Natural killer cell treated with Interleukin-12 subunit alpha and Interleukin-12 subunit beta and Interleukin-15 and Interleukin-18, amount 100 ng/mL, for 72 hours (primary cell): ENCODE results near the gene ZER1. TPM values are rescaled to one million over a fixed set of nuclear protein-coding genes. Genes with fewer than 3 reads are reported as not detected.

Experiments used
- ATAC-seq, 2 donors: fragments of 150-1000 bp; cut with Tn5 transposase in 1 of 2; sonication (Bioruptor Pico), chemical (Tn5 transposase) in 1 of 2; 2 replicates each; pipeline ENCODE4 v1.10.0; 2021
- DNase-seq: peaks from one replicate; pipeline ENCODE4 v3.0.0; 2022; ENCODE audit warnings: low spot score
- H3K27ac Mint-ChIP-seq, 2 donors: 1 replicate in 1 of 2; 2 replicates in 1 of 2; pipeline ENCODE4 v1.8.0; 2022; ENCODE audit warnings: mixed read lengths in 2 of 2, mild to moderate bottlenecking in 1 of 2, moderate library complexity in 1 of 2
- H3K27me3 Mint-ChIP-seq, 2 donors: 1 replicate in 1 of 2; 2 replicates in 1 of 2; pipeline ENCODE4 v1.8.0; 2022; ENCODE audit warnings: mixed read lengths in 2 of 2
- H3K36me3 Mint-ChIP-seq: one replicate; pipeline ENCODE4 v1.8.0; 2022; ENCODE audit warnings: mixed read lengths
- H3K4me1 Mint-ChIP-seq, 2 donors: 1 replicate in 1 of 2; 2 replicates in 1 of 2; pipeline ENCODE4 v1.8.0; 2022; ENCODE audit warnings: low read depth in 2 of 2, mixed read lengths in 2 of 2, mild to moderate bottlenecking in 1 of 2
- H3K4me3 Mint-ChIP-seq: one replicate; pipeline ENCODE4 v1.8.0; 2022; ENCODE audit warnings: mixed read lengths
- H3K9me3 Mint-ChIP-seq: 2 replicates; pipeline ENCODE4 v1.8.0; 2022; ENCODE audit warnings: mixed read lengths
- total RNA-seq, 2 donors: library from RNA; stranded (reverse); gene quantifications; one replicate each; pipeline ENCODE4 v1.2.3, GENCODE V29; 2022

ZER1 gene
- total RNA-seq, 2 donors from 2014 or later = 21.5 to 22.4 TPM

- no peak for ATAC-seq
- DNase-seq = no peak
- Mint-ChIP-seq H3K4me1 (no peaks in the 10 kb centered on the region), H3K27ac (no peak overlapping the region), H3K36me3 (no peaks in the 10 kb centered on the region), H3K27me3 (no peaks in the 10 kb centered on the region), H3K9me3 (no peaks in the 10 kb centered on the region), H3K4me3 (no peak overlapping the region)
Observed at GRCh38 chr9:128743421-128743820, 28.3 kb downstream of the ZER1 start.

DNA sequence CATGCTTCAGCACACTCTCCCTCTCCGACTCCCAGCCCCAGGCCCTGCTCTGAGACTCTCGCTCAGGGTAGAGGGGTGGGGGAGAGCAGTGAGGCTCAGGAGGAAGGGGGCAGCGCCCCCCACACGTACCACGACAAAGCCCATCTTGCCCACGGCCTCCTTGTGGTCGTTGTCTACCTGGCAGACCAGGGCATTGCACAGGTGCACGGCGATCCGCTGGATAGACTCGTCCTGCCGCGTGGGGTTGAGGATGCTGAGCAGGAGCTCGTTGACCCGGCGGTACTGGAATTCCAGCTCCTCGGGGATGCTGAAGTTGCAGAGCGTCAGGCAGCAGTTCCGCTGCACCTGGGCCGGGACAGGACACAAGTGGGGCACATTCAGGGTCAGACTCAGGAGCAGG lies 29.3 kb downstream of the ZER1 start:
- ATAC-seq (peak in 1 of 2 donors; percentile 36), DNase-seq (no peak)
- no peaks in the 10 kb centered on the region for H3K9me3 Mint-ChIP-seq
- H3K27ac Mint-ChIP-seq = no peak overlapping the region
- H3K36me3 Mint-ChIP-seq = no peaks in the 10 kb centered on the region
- H3K4me1 Mint-ChIP-seq = no peaks in the 10 kb centered on the region
- H3K4me3 Mint-ChIP-seq = no peak overlapping the region
- H3K27me3 Mint-ChIP-seq = no peaks in the 10 kb centered on the region

- Mint-ChIP-seq H3K27me3 (no peaks in the 10 kb centered on the region), H3K36me3 (no peaks in the 10 kb centered on the region), H3K4me3 (no peak overlapping the region), H3K4me1 (no peaks in the 10 kb centered on the region), H3K9me3 (no peaks in the 10 kb centered on the region), H3K27ac (no peak overlapping the region)
- ATAC-seq (no peak), DNase-seq (no peak)
Observed at GRCh38 chr9:128735373-128735772, 36.4 kb downstream of the ZER1 start.

DNA sequence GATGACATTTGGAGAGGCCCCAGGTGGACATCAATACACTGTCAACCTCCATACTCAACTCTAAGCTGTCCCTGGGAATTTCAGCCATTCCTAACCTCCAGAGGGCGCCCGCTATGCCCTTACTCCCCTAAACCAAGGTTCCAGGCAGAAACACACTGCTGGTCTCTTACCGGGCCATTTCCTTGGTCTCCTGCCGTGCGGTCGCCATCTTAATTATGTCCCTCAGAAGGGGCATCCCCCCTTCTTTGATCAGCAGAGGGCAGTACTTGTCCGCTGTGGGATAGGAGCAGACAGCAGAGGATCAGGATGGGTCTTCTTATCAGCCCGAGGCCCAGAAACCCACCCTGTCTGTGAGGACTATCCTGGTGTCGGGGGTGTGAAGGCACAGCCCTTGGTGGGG lies 38.5 kb downstream of the ZER1 start:
- Mint-ChIP-seq H3K4me1 (no peaks in the 10 kb centered on the region), H3K9me3 (no peaks in the 10 kb centered on the region), H3K27ac (no peak overlapping the region), H3K4me3 (no peak overlapping the region), H3K27me3 (no peaks in the 10 kb centered on the region), H3K36me3 (no peaks in the 10 kb centered on the region)
- ATAC-seq (no peak), DNase-seq (no peak)

DNA sequence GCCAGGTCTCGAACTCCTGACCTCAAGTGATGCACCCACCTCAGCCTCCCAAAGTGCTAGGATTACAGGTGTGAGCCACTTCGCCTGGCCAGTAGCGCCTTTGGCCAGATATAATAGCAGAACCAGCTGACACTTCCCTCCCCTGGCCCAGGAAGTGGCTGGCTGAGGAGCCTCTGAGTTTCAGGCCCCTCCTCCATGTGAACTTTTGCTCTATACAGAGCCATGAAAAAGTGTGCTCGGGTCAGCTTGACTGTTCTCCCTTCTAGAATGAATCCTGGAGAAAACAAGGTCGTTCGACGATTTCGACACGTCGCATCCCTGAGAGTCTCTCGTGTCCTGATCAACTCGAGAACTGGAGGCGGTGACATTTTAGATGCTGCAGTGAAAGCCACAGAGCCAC lies 39.2 kb downstream of the ZER1 start:
- no peaks in the 10 kb centered on the region for H3K36me3 Mint-ChIP-seq
- no peaks in the 10 kb centered on the region for H3K27me3 Mint-ChIP-seq
- no peak for DNase-seq
- no peaks in the 10 kb centered on the region for H3K9me3 Mint-ChIP-seq
- H3K27ac Mint-ChIP-seq = no peak overlapping the region
- no peak for ATAC-seq
- no peaks in the 10 kb centered on the region for H3K4me1 Mint-ChIP-seq
- no peak overlapping the region for H3K4me3 Mint-ChIP-seq

DNA sequence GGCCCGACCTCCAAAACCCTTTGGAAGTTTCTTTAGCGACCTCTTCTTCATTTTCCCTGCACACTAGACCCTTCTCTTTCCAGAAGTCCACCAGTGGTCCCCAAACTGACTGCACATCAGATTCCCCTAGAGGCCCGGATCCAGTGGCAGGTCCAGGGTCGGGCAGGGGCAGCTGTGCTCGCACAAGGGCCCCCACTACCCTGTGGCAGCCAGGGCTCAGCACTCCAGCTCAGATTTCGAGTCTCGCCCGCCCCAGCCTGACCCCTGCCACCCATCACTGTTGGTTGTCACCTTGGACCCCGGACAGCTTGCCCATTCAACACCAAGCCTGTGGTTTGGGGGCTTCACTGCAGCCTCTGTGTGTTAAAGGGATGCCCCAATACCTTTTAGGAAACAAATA lies 40.0 kb downstream of the ZER1 start:
- no peaks in the 10 kb centered on the region for H3K27me3 Mint-ChIP-seq
- H3K4me3 Mint-ChIP-seq = no peak overlapping the region
- DNase-seq = no peak
- no peaks in the 10 kb centered on the region for H3K9me3 Mint-ChIP-seq
- H3K4me1 Mint-ChIP-seq = no peaks in the 10 kb centered on the region
- H3K36me3 Mint-ChIP-seq = no peaks in the 10 kb centered on the region
- no peak overlapping the region for H3K27ac Mint-ChIP-seq
- no peak for ATAC-seq

DNA sequence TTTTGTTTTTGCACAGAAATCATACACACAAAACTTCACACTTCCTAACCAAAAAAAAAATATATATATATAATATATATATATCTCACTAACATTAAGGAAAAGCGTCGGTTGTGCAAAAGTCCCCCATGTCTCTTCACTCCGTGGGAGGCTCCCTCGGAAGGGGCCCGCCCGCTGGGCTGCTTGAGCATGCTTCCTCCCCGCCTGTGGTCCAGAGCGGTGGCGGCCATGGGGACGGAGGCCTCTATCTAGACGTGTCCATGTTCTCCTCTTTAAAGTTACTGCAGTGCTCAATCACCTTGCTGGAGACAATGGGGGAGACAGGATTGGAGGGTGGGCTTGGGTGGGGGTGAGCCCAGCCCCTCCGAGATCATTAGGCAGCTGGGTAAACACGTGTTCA lies 40.6 kb downstream of the ZER1 start:
- DNase-seq (no peak), ATAC-seq (no peak)
- Mint-ChIP-seq H3K27me3 (no peaks in the 10 kb centered on the region), H3K36me3 (no peaks in the 10 kb centered on the region), H3K9me3 (no peaks in the 10 kb centered on the region), H3K27ac (no peak overlapping the region), H3K4me1 (peaks cover under 1 to 1% of the 10 kb centered on the region in 2 donors), H3K4me3 (no peak overlapping the region)

DNA sequence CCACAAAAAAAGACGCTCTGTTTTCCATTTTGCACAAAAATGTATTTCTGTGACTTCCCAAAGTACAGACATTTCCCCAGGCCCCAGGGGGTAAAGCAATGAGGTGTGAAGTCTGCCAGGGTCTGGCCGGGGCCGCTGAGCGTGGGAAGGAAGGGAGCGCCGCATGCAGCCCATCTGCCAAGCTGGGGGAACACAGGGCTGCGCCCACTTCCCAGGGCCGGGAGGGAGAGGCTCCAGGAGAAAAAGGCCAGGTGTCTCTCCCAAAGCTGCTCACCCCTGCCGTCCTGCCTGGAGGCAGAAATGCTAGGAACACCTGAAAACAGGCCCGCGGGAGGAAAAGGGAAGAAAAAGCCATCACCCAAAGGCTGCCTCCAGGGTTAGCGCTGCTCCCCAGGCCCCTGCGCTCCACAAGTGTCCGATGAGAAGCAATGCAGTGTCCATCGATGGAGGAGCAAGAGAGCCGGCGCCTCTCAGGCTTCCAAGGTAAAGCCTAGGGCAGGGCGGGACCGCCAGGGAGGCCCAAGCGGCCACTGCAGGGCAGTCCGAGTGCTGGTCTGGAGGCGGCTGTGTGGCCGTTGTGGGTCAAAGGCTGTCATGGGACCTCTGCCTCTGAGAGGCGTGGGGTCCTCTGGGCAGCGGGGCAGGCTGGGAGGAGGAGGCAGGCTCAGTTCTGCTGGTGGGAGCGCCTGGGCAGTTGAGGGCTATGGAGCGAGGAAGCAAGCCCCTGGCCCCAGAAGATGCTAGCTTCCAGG lies 41.8 kb downstream of the ZER1 start:
- Mint-ChIP-seq H3K27ac (no peak overlapping the region), H3K9me3 (no peaks in the 10 kb centered on the region), H3K36me3 (no peaks in the 10 kb centered on the region), H3K4me3 (no peak overlapping the region), H3K4me1 (peaks cover 8 to 11% of the 10 kb centered on the region in 2 donors), H3K27me3 (no peaks in the 10 kb centered on the region)
- no peak for ATAC-seq
- DNase-seq = no peak

GRCh38 chr9:128729302-128729701 lies 42.4 kb downstream of the ZER1 start:
- peaks cover 14 to 17% of the 10 kb centered on the region in 2 donors for H3K4me1 Mint-ChIP-seq
- no peaks in the 10 kb centered on the region for H3K36me3 Mint-ChIP-seq
- no peaks in the 10 kb centered on the region for H3K9me3 Mint-ChIP-seq
- DNase-seq (no peak), ATAC-seq (no peak)
- H3K27ac Mint-ChIP-seq = no peak overlapping the region
- no peak overlapping the region for H3K4me3 Mint-ChIP-seq
- H3K27me3 Mint-ChIP-seq = no peaks in the 10 kb centered on the region

GRCh38 chr9:128728298-128728697 lies 43.4 kb downstream of the ZER1 start:
- Mint-ChIP-seq H3K9me3 (no peaks in the 10 kb centered on the region), H3K4me1 (peaks cover 20 to 23% of the 10 kb centered on the region in 2 donors), H3K4me3 (no peak overlapping the region), H3K27ac (no peak overlapping the region), H3K27me3 (no peaks in the 10 kb centered on the region), H3K36me3 (no peaks in the 10 kb centered on the region)
- ATAC-seq = no peak
- no peak for DNase-seq

- no peak for ATAC-seq
- Mint-ChIP-seq H3K9me3 (no peaks in the 10 kb centered on the region), H3K4me3 (no peak overlapping the region), H3K27ac (no peak overlapping the region), H3K36me3 (no peaks in the 10 kb centered on the region), H3K27me3 (no peaks in the 10 kb centered on the region), H3K4me1 (peaks cover 26 to 28% of the 10 kb centered on the region in 2 donors)
- DNase-seq = no peak
Observed at GRCh38 chr9:128727640-128728248, 44.0 kb downstream of the ZER1 start.

DNA sequence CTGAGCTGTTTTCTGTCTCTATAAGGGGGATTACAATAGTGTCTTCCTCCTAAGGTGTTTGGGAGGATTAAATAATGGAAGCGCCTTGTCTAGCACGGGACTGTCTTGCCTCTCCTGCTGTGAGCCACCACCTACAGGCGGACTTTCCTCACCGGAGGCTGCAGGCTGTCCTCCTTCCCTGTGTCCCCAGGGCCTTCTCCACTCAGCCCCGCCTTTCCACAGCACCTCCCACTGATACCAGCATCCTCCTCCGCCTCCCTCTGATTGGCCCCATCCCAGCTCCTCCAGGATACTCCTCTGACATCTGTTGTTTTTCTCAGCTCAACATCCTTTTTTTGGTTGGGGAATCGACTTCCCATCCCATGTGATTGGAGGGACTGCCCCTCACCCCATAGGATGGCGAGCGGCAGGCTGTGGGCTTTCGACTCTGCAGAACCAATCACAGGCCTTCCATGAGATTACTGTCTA lies 46.9 kb downstream of the ZER1 start:
- DNase-seq = no peak
- Mint-ChIP-seq H3K4me1 (peaks cover 32 to 35% of the 10 kb centered on the region in 2 donors), H3K27ac (peak overlapping the region; percentile 75 to 89), H3K36me3 (no peaks in the 10 kb centered on the region), H3K9me3 (no peaks in the 10 kb centered on the region), H3K27me3 (no peaks in the 10 kb centered on the region), H3K4me3 (peak overlapping the region; percentile 95)
- ATAC-seq = peak in 1 of 2 donors; percentile 26

- H3K27me3 Mint-ChIP-seq = no peaks in the 10 kb centered on the region
- DNase-seq (peak; percentile 100), ATAC-seq (peak; percentile 99)
Observed at GRCh38 chr9:128723866-128724743, 47.6 kb downstream of the ZER1 start, which contains the start of gene ZDHHC12. Gene ZDHHC12, minus strand, starts transcription at chr9:128724127. Its CDS starts 34 bp downstream, at chr9:128724093.

More at GRCh38 chr9:128723866-128724743, 47.6 kb downstream of the ZER1 start, which contains the start of gene ZDHHC12:
- H3K9me3 Mint-ChIP-seq = no peaks in the 10 kb centered on the region
- H3K27ac Mint-ChIP-seq = peak within 1 kb of the TSS; percentile 75 to 89
- H3K4me3 Mint-ChIP-seq = peak within 1 kb of the TSS; percentile 95
- H3K4me1 Mint-ChIP-seq = peaks cover 32 to 35% of the 10 kb centered on the region in 2 donors
- no peaks in the 10 kb centered on the region for H3K36me3 Mint-ChIP-seq
